ENCODE data around the gene DDX56. TPM values are rescaled to one million over a fixed set of nuclear protein-coding genes. Genes with fewer than 3 reads are reported as not detected.

Gene DDX56
- total and polyA plus RNA-seq, 9 of the 15 experiments (the other 6 are each of a cell fraction or from before 2014, with no cell fraction given), result 33.0 to 145 (median 102) TPM

DNA sequence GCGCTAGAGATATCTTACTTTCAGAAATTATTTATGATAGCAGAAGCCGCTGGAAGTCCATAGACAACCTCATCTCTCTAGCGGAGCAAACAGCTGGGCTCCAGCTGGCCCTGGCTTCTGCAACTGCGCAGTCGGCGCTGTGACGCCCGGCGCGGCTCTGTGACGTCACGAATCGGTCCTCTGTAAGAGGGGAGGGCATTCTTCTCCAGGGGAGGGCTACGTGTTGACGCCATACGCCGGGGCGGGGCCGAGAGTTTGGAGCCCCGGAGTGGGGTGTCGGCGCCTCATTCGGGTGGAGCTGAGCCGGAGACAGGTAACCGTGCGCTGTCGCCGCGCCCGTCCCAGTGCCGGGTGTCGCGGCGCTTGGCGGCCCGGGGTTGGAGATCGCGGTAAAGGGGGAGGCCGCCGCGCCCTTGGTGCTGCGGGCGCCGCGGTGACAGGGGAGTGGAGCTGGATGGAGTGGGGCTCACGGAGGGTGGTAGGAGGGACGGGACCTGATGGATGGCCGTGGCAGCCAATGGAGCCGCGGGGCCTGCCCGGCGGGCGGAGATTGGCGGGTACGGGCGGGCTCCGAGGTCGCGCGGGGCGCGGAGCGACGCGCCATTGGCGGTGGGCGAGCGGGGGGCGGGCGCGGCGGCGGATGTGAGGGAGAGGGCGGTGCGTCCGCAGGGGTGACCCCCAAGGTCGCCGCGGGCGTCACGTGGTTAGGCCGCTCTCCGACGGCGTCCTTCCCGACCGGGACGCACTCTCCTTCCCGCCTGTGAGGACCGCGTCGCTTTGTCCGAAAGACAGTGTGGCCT, 32.8 kb upstream of the DDX56 start, which contains the start of gene OGDH (continued):
- TF ChIP-seq CBX1 (IDR thresholded peaks at IDR 0.05; ENCODE audit: low read depth) (peak; percentile 73; the same call in 1 of the 2 replicates), NR1H2 (CRISPR knock-in tag; IDR thresholded peaks at IDR 0.05) (no peak), IFI16 (CRISPR knock-in tag; IDR thresholded peaks at IDR 0.05) (no peak), ZFPM2 (CRISPR knock-in tag; IDR thresholded peaks at IDR 0.05) (no peak), MCM2 (IDR thresholded peaks at IDR 0.05; ENCODE audit: low read depth) (no peak), ZNF778 (CRISPR knock-in tag; IDR thresholded peaks at IDR 0.05) (no peak), BMI1 (IDR thresholded peaks at IDR 0.05; ENCODE audit: low read length) (no peak), SPI1 (IDR thresholded peaks at IDR 0.05; ENCODE audit: borderline replicate concordance, low read depth, low read length) (no peak), MIER1 (IDR thresholded peaks at IDR 0.05; ENCODE audit: low read depth) (no peak), TARDBP (IDR thresholded peaks at IDR 0.05) (no peak), SUPT5H (IDR thresholded peaks at IDR 0.05) (peak; percentile 99), ZBTB49 (CRISPR knock-in tag; IDR thresholded peaks at IDR 0.05; ENCODE audit: borderline replicate concordance) (no peak), MEF2D (tag; conservative IDR thresholded peaks at IDR 0.05; ENCODE audit: low read depth) (no peak), ZNF197 (CRISPR knock-in tag; IDR thresholded peaks at IDR 0.05; ENCODE audit: low read depth) (peak; percentile 29; the same call in 1 of the 2 replicates), ZNF232 (CRISPR knock-in tag; IDR thresholded peaks at IDR 0.05) (no peak), GATAD2B (IDR thresholded peaks at IDR 0.05; ENCODE audit: borderline replicate concordance) (no peak)
- TF ChIP-seq, protein P1, sequence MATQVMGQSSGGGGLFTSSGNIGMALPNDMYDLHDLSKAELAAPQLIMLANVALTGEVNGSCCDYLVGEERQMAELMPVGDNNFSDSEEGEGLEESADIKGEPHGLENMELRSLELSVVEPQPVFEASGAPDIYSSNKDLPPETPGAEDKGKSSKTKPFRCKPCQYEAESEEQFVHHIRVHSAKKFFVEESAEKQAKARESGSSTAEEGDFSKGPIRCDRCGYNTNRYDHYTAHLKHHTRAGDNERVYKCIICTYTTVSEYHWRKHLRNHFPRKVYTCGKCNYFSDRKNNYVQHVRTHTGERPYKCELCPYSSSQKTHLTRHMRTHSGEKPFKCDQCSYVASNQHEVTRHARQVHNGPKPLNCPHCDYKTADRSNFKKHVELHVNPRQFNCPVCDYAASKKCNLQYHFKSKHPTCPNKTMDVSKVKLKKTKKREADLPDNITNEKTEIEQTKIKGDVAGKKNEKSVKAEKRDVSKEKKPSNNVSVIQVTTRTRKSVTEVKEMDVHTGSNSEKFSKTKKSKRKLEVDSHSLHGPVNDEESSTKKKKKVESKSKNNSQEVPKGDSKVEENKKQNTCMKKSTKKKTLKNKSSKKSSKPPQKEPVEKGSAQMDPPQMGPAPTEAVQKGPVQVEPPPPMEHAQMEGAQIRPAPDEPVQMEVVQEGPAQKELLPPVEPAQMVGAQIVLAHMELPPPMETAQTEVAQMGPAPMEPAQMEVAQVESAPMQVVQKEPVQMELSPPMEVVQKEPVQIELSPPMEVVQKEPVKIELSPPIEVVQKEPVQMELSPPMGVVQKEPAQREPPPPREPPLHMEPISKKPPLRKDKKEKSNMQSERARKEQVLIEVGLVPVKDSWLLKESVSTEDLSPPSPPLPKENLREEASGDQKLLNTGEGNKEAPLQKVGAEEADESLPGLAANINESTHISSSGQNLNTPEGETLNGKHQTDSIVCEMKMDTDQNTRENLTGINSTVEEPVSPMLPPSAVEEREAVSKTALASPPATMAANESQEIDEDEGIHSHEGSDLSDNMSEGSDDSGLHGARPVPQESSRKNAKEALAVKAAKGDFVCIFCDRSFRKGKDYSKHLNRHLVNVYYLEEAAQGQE (IDR thresholded peaks at IDR 0.05; ENCODE audit: borderline replicate concordance), result peak; percentile 80
- TF ChIP-seq, protein P1 (CRISPR knock-in tag; IDR thresholded peaks at IDR 0.05; ENCODE audit: low read depth), result peak; percentile 27; the same call in 1 of the 2 replicates
- TF ChIP-seq, protein P2, sequence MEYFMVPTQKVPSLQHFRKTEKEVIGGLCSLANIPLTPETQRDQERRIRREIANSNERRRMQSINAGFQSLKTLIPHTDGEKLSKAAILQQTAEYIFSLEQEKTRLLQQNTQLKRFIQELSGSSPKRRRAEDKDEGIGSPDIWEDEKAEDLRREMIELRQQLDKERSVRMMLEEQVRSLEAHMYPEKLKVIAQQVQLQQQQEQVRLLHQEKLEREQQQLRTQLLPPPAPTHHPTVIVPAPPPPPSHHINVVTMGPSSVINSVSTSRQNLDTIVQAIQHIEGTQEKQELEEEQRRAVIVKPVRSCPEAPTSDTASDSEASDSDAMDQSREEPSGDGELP (CRISPR knock-in tag; IDR thresholded peaks at IDR 0.05; ENCODE audit: borderline replicate concordance), result peak; percentile 100
